ENCODE results near the gene ZNF45.
"Not testable (repeated sequence)": the region's sequence is repeated elsewhere in the genome, so short reads cannot be mapped to it uniquely, and the experiment has no call there.

DNA sequence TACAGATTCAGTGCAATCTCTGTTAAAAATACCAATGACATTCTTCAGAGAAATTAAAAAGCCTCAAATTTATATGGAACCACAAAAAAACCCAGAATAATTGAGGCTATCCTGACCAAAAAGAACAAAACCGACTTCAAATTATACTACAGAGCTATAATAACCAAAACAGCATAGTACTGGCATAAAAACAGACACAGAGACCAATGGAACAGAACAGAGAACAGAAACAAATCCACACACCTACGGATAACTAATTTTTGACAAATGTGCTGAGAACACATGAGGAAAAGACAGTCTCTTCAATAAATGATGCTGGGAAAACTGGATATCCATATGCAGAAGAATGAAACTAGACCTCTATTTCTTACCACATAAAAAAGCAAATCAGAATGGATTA, 14.7 kb upstream of the ZNF45 start:
- not testable (repeated sequence) for TF ChIP-seq POLR2AphosphoS5 (IDR thresholded peaks at IDR 0.05; ENCODE audit: low read depth, low read length); EZH2 (IDR thresholded peaks at IDR 0.05); ELF1 (IDR thresholded peaks at IDR 0.05; ENCODE audit: borderline replicate concordance, low read depth); SRF (IDR thresholded peaks at IDR 0.05; ENCODE audit: low read depth)
- TF ChIP-seq, protein P1, sequence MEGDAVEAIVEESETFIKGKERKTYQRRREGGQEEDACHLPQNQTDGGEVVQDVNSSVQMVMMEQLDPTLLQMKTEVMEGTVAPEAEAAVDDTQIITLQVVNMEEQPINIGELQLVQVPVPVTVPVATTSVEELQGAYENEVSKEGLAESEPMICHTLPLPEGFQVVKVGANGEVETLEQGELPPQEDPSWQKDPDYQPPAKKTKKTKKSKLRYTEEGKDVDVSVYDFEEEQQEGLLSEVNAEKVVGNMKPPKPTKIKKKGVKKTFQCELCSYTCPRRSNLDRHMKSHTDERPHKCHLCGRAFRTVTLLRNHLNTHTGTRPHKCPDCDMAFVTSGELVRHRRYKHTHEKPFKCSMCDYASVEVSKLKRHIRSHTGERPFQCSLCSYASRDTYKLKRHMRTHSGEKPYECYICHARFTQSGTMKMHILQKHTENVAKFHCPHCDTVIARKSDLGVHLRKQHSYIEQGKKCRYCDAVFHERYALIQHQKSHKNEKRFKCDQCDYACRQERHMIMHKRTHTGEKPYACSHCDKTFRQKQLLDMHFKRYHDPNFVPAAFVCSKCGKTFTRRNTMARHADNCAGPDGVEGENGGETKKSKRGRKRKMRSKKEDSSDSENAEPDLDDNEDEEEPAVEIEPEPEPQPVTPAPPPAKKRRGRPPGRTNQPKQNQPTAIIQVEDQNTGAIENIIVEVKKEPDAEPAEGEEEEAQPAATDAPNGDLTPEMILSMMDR (IDR thresholded peaks at IDR 0.05 in 2 of 3, conservative IDR thresholded peaks at IDR 0.05 in 1 of 3; ENCODE audit: borderline replicate concordance in 1 of 3, insufficient read depth in 1 of 3, low read depth in 2 of 3, low read length in 2 of 3), result not testable (repeated sequence)
- TF ChIP-seq, protein P2, sequence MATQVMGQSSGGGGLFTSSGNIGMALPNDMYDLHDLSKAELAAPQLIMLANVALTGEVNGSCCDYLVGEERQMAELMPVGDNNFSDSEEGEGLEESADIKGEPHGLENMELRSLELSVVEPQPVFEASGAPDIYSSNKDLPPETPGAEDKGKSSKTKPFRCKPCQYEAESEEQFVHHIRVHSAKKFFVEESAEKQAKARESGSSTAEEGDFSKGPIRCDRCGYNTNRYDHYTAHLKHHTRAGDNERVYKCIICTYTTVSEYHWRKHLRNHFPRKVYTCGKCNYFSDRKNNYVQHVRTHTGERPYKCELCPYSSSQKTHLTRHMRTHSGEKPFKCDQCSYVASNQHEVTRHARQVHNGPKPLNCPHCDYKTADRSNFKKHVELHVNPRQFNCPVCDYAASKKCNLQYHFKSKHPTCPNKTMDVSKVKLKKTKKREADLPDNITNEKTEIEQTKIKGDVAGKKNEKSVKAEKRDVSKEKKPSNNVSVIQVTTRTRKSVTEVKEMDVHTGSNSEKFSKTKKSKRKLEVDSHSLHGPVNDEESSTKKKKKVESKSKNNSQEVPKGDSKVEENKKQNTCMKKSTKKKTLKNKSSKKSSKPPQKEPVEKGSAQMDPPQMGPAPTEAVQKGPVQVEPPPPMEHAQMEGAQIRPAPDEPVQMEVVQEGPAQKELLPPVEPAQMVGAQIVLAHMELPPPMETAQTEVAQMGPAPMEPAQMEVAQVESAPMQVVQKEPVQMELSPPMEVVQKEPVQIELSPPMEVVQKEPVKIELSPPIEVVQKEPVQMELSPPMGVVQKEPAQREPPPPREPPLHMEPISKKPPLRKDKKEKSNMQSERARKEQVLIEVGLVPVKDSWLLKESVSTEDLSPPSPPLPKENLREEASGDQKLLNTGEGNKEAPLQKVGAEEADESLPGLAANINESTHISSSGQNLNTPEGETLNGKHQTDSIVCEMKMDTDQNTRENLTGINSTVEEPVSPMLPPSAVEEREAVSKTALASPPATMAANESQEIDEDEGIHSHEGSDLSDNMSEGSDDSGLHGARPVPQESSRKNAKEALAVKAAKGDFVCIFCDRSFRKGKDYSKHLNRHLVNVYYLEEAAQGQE (IDR thresholded peaks at IDR 0.05; ENCODE audit: low read depth), result not testable (repeated sequence)

All from HCT116 (cell line).